ENCODE measurements around the gene PARP3.

GRCh38 chr3:51955175-51955892 is 13.2 kb downstream of the PARP3 start, which contains the start of gene GPR62:
- no peak for TF ChIP-seq CTCF (IDR thresholded peaks at IDR 0.05)
- TF ChIP-seq POLR2A (IDR thresholded peaks at IDR 0.05) = no peak
